GM19452 (cell line): Measurements from ENCODE around the gene ABCC9.
"Not testable (repeated sequence)": the region's sequence is repeated elsewhere in the genome, so short reads cannot be mapped to it uniquely, and the experiment has no call there.

ENCODE experiments used
- ATAC-seq: cut with Tn5 transposase; IDR thresholded peaks from one replicate; pipeline ENCODE4 v1.9.1; 2021; ENCODE audit not compliant: unreplicated experiment

ABCC9 gene

GRCh38 chr12:21934173-21934572 is 7.1 kb downstream of the ABCC9 start:
- ATAC-seq, result no peak

GRCh38 chr12:21933656-21934055 is 7.6 kb downstream of the ABCC9 start:
- no peak for ATAC-seq

GRCh38 chr12:21929972-21930371 is 11.3 kb downstream of the ABCC9 start:
- not testable (repeated sequence) for ATAC-seq

GRCh38 chr12:21925296-21925913 is 15.8 kb downstream of the ABCC9 start:
- no peak for ATAC-seq

- no peak for ATAC-seq
These were observed 19.8 kb downstream of the ABCC9 start for GRCh38 chr12:21921436-21921835.

GRCh38 chr12:21918456-21918855 is 22.8 kb downstream of the ABCC9 start:
- ATAC-seq, result no peak

GRCh38 chr12:21913823-21914222 is 27.4 kb downstream of the ABCC9 start:
- no peak for ATAC-seq

GRCh38 chr12:21912318-21912717 is 28.9 kb downstream of the ABCC9 start:
- ATAC-seq, result no peak

- ATAC-seq, result no peak
These were observed 29.4 kb downstream of the ABCC9 start for GRCh38 chr12:21911832-21912231.

GRCh38 chr12:21910657-21911056 is 30.6 kb downstream of the ABCC9 start:
- ATAC-seq, result no peak

- ATAC-seq, result no peak
These were observed 33.0 kb downstream of the ABCC9 start for GRCh38 chr12:21907948-21908837.

GRCh38 chr12:21906919-21907493 is 34.2 kb downstream of the ABCC9 start:
- peak; percentile 91 for ATAC-seq

- ATAC-seq, result not testable (repeated sequence)
These were observed 41.7 kb downstream of the ABCC9 start for GRCh38 chr12:21899532-21899931.

- no peak for ATAC-seq
These were observed 45.6 kb downstream of the ABCC9 start for GRCh38 chr12:21895651-21896050.

GRCh38 chr12:21894792-21895595 is 46.2 kb downstream of the ABCC9 start:
- no peak for ATAC-seq

- no peak for ATAC-seq
These were observed 47.3 kb downstream of the ABCC9 start for GRCh38 chr12:21893924-21894323.

GRCh38 chr12:21892341-21892740 is 48.9 kb downstream of the ABCC9 start:
- ATAC-seq, result no peak

- ATAC-seq, result no peak
These were observed 49.4 kb downstream of the ABCC9 start for GRCh38 chr12:21891751-21892217.

GRCh38 chr12:21888276-21888863 is 52.9 kb downstream of the ABCC9 start:
- no peak for ATAC-seq

GRCh38 chr12:21884936-21885335 is 56.3 kb downstream of the ABCC9 start:
- ATAC-seq, result no peak

GRCh38 chr12:21882635-21883034 is 58.6 kb downstream of the ABCC9 start:
- no peak for ATAC-seq
